H1 (cell line): ENCODE results near the gene KCNN1. TPM values are rescaled to one million over a fixed set of nuclear protein-coding genes. Genes with fewer than 3 reads are reported as not detected.
A peak's percentile ranks its signal among the peaks of the same experiment; 100 is the strongest.

Experiments
- CTCF ChIA-PET: fragments of 300-600 bp; sonication (Branson Sonifier 250); formaldehyde crosslinking; loops from one replicate; lab custom pipeline; 2021; ENCODE audit not compliant: partially characterized antibody; lab: Charles Lee
- POLR2A ChIA-PET: fragments of 300-600 bp; sonication (Branson Sonifier 250); formaldehyde crosslinking; loops from one replicate; lab custom pipeline; 2021; ENCODE audit warnings: inconsistent platforms; ENCODE audit not compliant: partially characterized antibody; lab: Charles Lee
- DNase-seq, 2 experiments: peaks; one replicate each; pipeline versions ENCODE4 v3.0.0 to v3.0.0-alpha.2; 2010 to 2022; ENCODE audit warnings: low spot score in 2 of 2, low read depth in 1 of 2, mixed read lengths in 1 of 2
- FAIRE-seq: peaks from 2 replicates; lab custom pipeline; 2011; peaks lifted over from hg19 to GRCh38; lab: Jason Lieb, UNC
- H2AFZ ChIP-seq: 2 replicates; pipeline ENCODE4 v1.8.1; 2012; ENCODE audit warnings: low read length, inconsistent platforms
- H2AK5ac ChIP-seq: 2 replicates; pipeline ENCODE4 v1.6.1; 2013; ENCODE audit warnings: low read depth, low read length
- H2BK120ac ChIP-seq: replicated peaks from 2 replicates; pipeline ENCODE3; 2013; ENCODE audit warnings: low read depth, low read length, inconsistent platforms
- H2BK12ac ChIP-seq: 2 replicates; pipeline ENCODE4 v1.6.1; 2013; ENCODE audit warnings: low read depth, low read length
- H2BK15ac ChIP-seq: 2 replicates; pipeline ENCODE4 v1.6.1; 2013; ENCODE audit warnings: low read length
- H2BK20ac ChIP-seq: 2 replicates; pipeline ENCODE4 v1.6.1; 2013; ENCODE audit warnings: low read length
- H2BK5ac ChIP-seq: 2 replicates; pipeline ENCODE4 v1.6.1; 2013; ENCODE audit warnings: low read depth, low read length
- H3K14ac ChIP-seq: 2 replicates; pipeline ENCODE4 v1.6.1; 2013; ENCODE audit warnings: inconsistent platforms; ENCODE audit not compliant: insufficient read length
- H3K18ac ChIP-seq: 2 replicates; pipeline ENCODE4 v1.6.1; 2013; ENCODE audit warnings: low read length; ENCODE audit errors: extremely low read depth
- H3K23ac ChIP-seq: 2 replicates; pipeline ENCODE4 v1.6.1; 2013; ENCODE audit warnings: inconsistent platforms; ENCODE audit not compliant: insufficient read length
- H3K23me2 ChIP-seq: 2 replicates; pipeline ENCODE4 v1.6.1; 2013; ENCODE audit warnings: low read depth, low read length
- H3K27ac ChIP-seq: 2 replicates; pipeline ENCODE4 v1.6.1; 2011; ENCODE audit warnings: low read depth, low read length, inconsistent platforms
- H3K27me3 ChIP-seq, 4 experiments: replicated peaks in 1 of 4; 1 replicate in 1 of 4; 2 replicates in 3 of 4; pipeline versions ENCODE4 v1.6.1 to v1.8.1; 2011 to 2013; ENCODE audit warnings: low read length in 3 of 4, mild to moderate bottlenecking in 3 of 4, inconsistent platforms in 2 of 4, mixed read lengths in 2 of 4, moderate library complexity in 1 of 4; ENCODE audit not compliant: control insufficient read depth in 3 of 4, insufficient read depth in 3 of 4; ENCODE audit errors: extremely low read depth in 1 of 4
- H3K36me3 ChIP-seq, 4 experiments: 2 replicates each; pipeline versions ENCODE4 v1.6.1 to v1.8.1; 2011 to 2013; ENCODE audit warnings: mild to moderate bottlenecking in 4 of 4, low read length in 3 of 4, moderate library complexity in 2 of 4, control low read depth in 1 of 4, inconsistent platforms in 1 of 4; ENCODE audit not compliant: insufficient read depth in 4 of 4, control insufficient read depth in 2 of 4
- H3K4ac ChIP-seq: replicated peaks from 2 replicates; pipeline ENCODE3; 2013; ENCODE audit warnings: low read length, low read depth, mixed read lengths, inconsistent platforms; ENCODE audit not compliant: insufficient read length
- H3K4me1 ChIP-seq, 4 experiments: replicated peaks in 1 of 4; 1 replicate in 1 of 4; 2 replicates in 3 of 4; pipeline versions ENCODE4 v1.6.1 to v1.8.1; 2011 to 2013; ENCODE audit warnings: low read length in 3 of 4, inconsistent platforms in 2 of 4, mixed read lengths in 1 of 4; ENCODE audit not compliant: insufficient read depth in 4 of 4, control insufficient read depth in 3 of 4
- H3K4me2 ChIP-seq, 2 experiments: 2 replicates each; pipeline versions ENCODE4 v1.6.1 to v1.8.1; 2011 to 2013; ENCODE audit warnings: low read depth in 2 of 2, low read length in 2 of 2, control low read depth in 1 of 2, inconsistent platforms in 1 of 2, mild to moderate bottlenecking in 1 of 2; ENCODE audit not compliant: insufficient read depth in 1 of 2
- H3K4me3 ChIP-seq, 4 experiments: fragments of 200-600, 300-600 bp in 1 of 4; sonication (generic), shearing (Covaris generic), sonication (Bioruptor Twin) in 1 of 4; 2 replicates each; pipeline versions ENCODE4 v1.5.1 to v1.8.1; 2011 to 2016; ENCODE audit warnings: low read length in 4 of 4, low read depth in 3 of 4, control low read depth in 2 of 4, inconsistent platforms in 2 of 4, mild to moderate bottlenecking in 2 of 4, mixed read lengths in 1 of 4, moderate library complexity in 1 of 4; ENCODE audit not compliant: insufficient read depth in 2 of 4; ENCODE audit errors: extremely low read depth in 1 of 4
- H3K56ac ChIP-seq: replicated peaks from 2 replicates; pipeline ENCODE3; 2013; ENCODE audit warnings: low read depth, mild to moderate bottlenecking, mixed read lengths, low read length, inconsistent platforms; ENCODE audit not compliant: insufficient read length
- H3K79me1 ChIP-seq: 2 replicates; pipeline ENCODE4 v1.6.1; 2013; ENCODE audit warnings: low read depth, low read length, control low read depth
- H3K79me2 ChIP-seq, 2 experiments: 2 replicates each; pipeline versions ENCODE4 v1.6.1 to v1.8.1; 2012 to 2013; ENCODE audit warnings: low read length in 2 of 2, mild to moderate bottlenecking in 2 of 2, inconsistent platforms in 1 of 2; ENCODE audit not compliant: insufficient read depth in 2 of 2, control insufficient read depth in 1 of 2
- H3K9ac ChIP-seq, 4 experiments: replicated peaks in 1 of 4; 1 replicate in 1 of 4; 2 replicates in 3 of 4; pipeline versions ENCODE4 v1.6.1 to v1.8.1; 2011 to 2013; ENCODE audit warnings: low read depth in 3 of 4, low read length in 3 of 4, control low read depth in 2 of 4, mild to moderate bottlenecking in 2 of 4, moderate library complexity in 2 of 4, inconsistent platforms in 1 of 4; ENCODE audit errors: extremely low read depth in 1 of 4
- H3K9me3 ChIP-seq, 2 experiments: 2 replicates each; pipeline versions ENCODE4 v1.6.1 to v1.8.1; 2012 to 2013; ENCODE audit warnings: mild to moderate bottlenecking in 2 of 2, moderate library complexity in 2 of 2, control low read depth in 1 of 2, inconsistent platforms in 1 of 2, low read depth in 1 of 2, low read length in 1 of 2, mixed read lengths in 1 of 2; ENCODE audit not compliant: insufficient read depth in 2 of 2
- H4K20me1 ChIP-seq, 2 experiments: replicated peaks in 1 of 2; 2 replicates each; pipeline versions ENCODE3 to v1.8.1; 2011 to 2013; ENCODE audit warnings: inconsistent platforms in 2 of 2, low read length in 2 of 2, mild to moderate bottlenecking in 1 of 2; ENCODE audit not compliant: insufficient read depth in 2 of 2, control insufficient read depth in 1 of 2
- H4K5ac ChIP-seq: 2 replicates; pipeline ENCODE4 v1.6.1; 2013; ENCODE audit warnings: low read length, low read depth, mixed read lengths, inconsistent platforms; ENCODE audit not compliant: insufficient read length
- H4K8ac ChIP-seq: 2 replicates; pipeline ENCODE4 v1.8.0; 2013; ENCODE audit warnings: mild to moderate bottlenecking, moderate library complexity, low read length, inconsistent platforms; ENCODE audit not compliant: insufficient read depth; ENCODE audit errors: extremely low read depth
- H4K91ac ChIP-seq: replicated peaks from 2 replicates; pipeline ENCODE3; 2013; ENCODE audit warnings: low read length, mixed read lengths, inconsistent platforms; ENCODE audit not compliant: insufficient read length
- CTBP2 ChIP-seq: IDR thresholded peaks from 2 replicates; pipeline ENCODE4 v1.7.0; 2011; ENCODE audit warnings: borderline replicate concordance, mild to moderate bottlenecking, moderate library complexity, mixed read lengths, low read length; ENCODE audit not compliant: insufficient read depth, insufficient read length
- RAD21 ChIP-seq, 2 experiments: IDR thresholded peaks in 1 of 2; conservative IDR thresholded peaks in 1 of 2; 2 replicates each; pipeline ENCODE4 v1.6.1; 2011; ENCODE audit warnings: low read depth in 2 of 2, low read length in 2 of 2, improper control_type of control experiment in 1 of 2, inconsistent platforms in 1 of 2, mild to moderate bottlenecking in 1 of 2, moderate library complexity in 1 of 2
- SIX5 ChIP-seq: IDR thresholded peaks from 2 replicates; pipeline ENCODE4 v1.6.1; 2011; ENCODE audit warnings: mild to moderate bottlenecking, low read depth, low read length
- SUZ12 ChIP-seq: fragments of 200-600 bp; sonication (generic); IDR thresholded peaks from 2 replicates; pipeline ENCODE4 v1.6.1; 2012; ENCODE audit warnings: mild to moderate bottlenecking, inconsistent platforms, low read length, moderate library complexity, mixed read lengths
- WGBS, 2 experiments: shearing (Covaris generic) in 1 of 2; methylation state at CpG; one replicate each; pipeline versions ENCODE4 v1.1.6 to v1.1.7; 2013 to 2015; ENCODE audit warnings: low lambda C conversion rate in 2 of 2, mixed read lengths in 2 of 2, inconsistent platforms in 1 of 2, low coverage in 1 of 2, missing lambda C conversion rate in 1 of 2; ENCODE audit not compliant: insufficient replicate concordance in 2 of 2, insufficient coverage in 1 of 2, insufficient read length in 1 of 2; ENCODE audit errors: extremely low coverage in 1 of 2, missing lambda C conversion rate in 1 of 2; 5-methylcytosine and 5-hydroxymethylcytosine counted together
- polyA plus RNA-seq, 7 experiments: library from polyadenylated mRNA; depleted of rRNA in 3 of 7; stranded (reverse) in 5 of 7; unstranded in 2 of 7; fragments of >200 nt in 5 of 7; fragments of 200-250 nt in 2 of 7; gene quantifications; 1 replicate in 5 of 7; 2 replicates in 1 of 7; 4 replicates in 1 of 7; pipeline versions ENCODE4 v1.2.1 to v1.2.3, GENCODE V29; 2011 to 2013; ENCODE audit warnings: missing spikeins in 2 of 7, mixed read lengths in 2 of 7
- total RNA-seq: library from RNA; stranded (reverse); fragmentation: NEBNext Ultra II Directional; extraction: Animal tissue kit (Norgen Biotek cat#: 25700); gene quantifications from 2 replicates; pipeline ENCODE4 v1.2.1, GENCODE V29; 2021

KCNN1 gene
- total and polyA plus RNA-seq, 2 of the 8 experiments (the other 6 are each of a cell fraction or from before 2014, with no cell fraction given): 11.0 to 12.5 TPM

DNA sequence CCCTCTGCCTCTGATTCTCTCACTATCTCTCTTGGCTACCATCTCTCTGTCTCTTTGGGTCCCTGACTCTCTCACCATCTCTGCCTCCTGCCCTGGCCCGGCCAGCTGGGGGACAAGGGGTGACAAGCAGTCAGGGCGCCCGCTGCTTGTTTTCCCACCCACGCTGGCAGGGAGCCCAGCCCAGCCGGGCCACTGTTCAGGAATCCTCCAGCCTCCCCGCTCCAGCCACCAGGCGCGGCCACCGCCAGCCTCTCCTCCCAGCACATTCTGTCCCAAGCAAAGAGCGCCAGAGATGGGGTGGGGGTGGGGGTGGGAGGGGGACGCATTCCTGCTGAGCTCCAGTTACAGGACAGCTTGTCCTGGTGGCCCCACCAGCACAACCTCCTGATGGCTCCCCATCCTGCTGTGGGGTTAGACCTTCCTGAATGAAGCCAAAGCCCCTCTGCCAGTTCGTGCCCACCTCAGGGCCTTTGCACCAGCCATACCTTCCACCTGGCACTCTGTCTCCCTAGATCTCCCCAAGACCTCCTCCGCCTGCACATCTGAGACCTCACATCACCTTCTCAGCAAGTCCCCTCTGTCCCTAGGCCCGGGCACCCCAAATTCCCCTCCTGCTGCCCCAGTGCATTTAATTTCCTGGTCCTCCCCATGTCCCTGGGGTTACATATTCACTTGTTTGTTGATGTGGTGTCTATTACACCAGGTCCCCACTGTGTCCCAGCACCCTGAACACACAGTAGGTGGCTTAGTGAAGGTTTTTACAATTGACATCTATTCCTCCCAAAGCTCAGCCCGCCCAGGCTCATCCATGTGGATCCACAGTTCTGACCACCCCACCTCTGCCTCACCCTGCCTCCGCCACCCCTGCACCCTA lies 53.5 kb downstream of the KCNN1 start:
- Histone ChIP-seq H3K4me2 (no peak overlapping the region), H4K5ac (no peak overlapping the region), H2BK120ac (no peak overlapping the region), H2BK20ac (0 out of 2 replicates have a peak overlapping the region, but pooled peaks have one; percentile 48), H3K4me3 (no peak overlapping the region), H3K56ac (no peak overlapping the region), H3K4ac (no peak overlapping the region), H3K23me2 (no peaks in the 10 kb centered on the region), H3K36me3 (no peaks in the 10 kb centered on the region), H2BK12ac (peak overlapping the region; percentile 60; the same call in 1 of the 2 replicates), H3K4me1 (peaks cover 0 to 4% (median 2%) of the 10 kb centered on the region in 4 experiments; a peak in 1 of 7 replicates), H2AFZ (no peak overlapping the region), H3K23ac (no peak overlapping the region), H2BK5ac (no peak overlapping the region), H3K9ac (no peak overlapping the region), H4K8ac (peak overlapping the region; percentile 95; the same call in 1 of the 2 replicates), H4K20me1 (no peaks in the 10 kb centered on the region), H3K9me3 (no peaks in the 10 kb centered on the region), H4K91ac (peak overlapping the region; percentile 85), H3K18ac (no peak overlapping the region), H3K27me3 (no peaks in the 10 kb centered on the region), H3K79me2 (no peaks in the 10 kb centered on the region), H2BK15ac (peak overlapping the region; percentile 81; the same call in 1 of the 2 replicates), H3K14ac (no peak overlapping the region), H2AK5ac (no peak overlapping the region), H3K27ac (no peak overlapping the region), H3K79me1 (no peaks in the 10 kb centered on the region)
- WGBS, 2 experiments: 84% methylated on average over 9 of the region's 16 CpGs; no CpG with 5 or more reads in 1 of the 2 experiments
- FAIRE-seq (no peak), DNase-seq (no peak)
- POLR2A ChIA-PET: interaction anchor here (0.7 kb wide), 1 partner anchor 160 kb away, joined by 3 read pairs; no protein-coding TSS in a partner anchor
- CTCF ChIA-PET: interaction anchor here (0.6 to 1.8 kb wide), 4 partner anchors 11 to 306 kb away, joined by 3 to 5 read pairs (median 3); no protein-coding TSS in a partner anchor
- TF ChIP-seq SIX5 (no peak), RAD21 (IDR thresholded peaks at IDR 0.05 in 1 of 2, conservative IDR thresholded peaks at IDR 0.05 in 1 of 2; ENCODE audit: low read depth in 2 of 2, low read length in 2 of 2) (no peak), CTBP2 (no peak), SUZ12 (no peak)
